Stimulated activated CD4-positive, alpha-beta T cell treated with anti-CD3 and anti-CD28 coated beads, Interleukin-4, amount 100 ng/mL, for 24 hours (primary cell): ENCODE data around the gene GNG14.

ENCODE experiments used
- DNase-seq: peaks from one replicate; pipeline ENCODE4 v3.0.0-alpha.2; 2020

GNG14 gene

DNA sequence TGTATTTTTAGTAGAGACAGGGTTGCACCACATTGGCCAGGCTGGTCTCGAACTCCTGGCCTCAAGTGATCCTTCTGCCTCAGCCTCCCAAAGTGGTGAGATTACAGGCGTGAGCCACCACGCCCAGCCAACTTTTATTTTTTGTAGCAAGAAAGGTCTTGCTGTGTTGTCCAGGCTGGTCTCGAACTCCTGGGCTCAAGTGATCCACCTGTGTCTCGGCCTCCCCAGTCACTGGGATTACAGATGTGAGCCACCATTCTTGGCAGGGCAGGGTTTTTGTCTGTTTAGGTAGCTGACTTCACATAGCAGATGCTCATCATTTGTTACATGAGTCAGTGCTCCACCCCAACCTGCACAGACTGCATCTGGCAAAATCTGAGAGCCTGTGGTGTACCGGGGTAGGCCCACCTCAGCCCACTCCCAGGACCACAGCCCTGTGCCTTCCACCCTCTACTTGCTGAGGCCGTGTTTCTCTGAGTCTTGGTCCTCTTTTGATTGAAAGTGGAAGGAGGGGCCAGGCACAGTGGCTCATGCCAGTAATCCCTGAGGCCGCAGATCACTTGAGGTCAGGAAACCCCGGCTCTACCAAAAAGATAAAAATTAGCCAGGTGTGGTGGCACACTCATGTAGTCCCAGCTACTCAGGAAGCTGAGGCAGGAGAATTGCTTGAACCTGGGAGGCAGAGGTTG, 40.1 kb downstream of the GNG14 start:
- no peak for DNase-seq

DNA sequence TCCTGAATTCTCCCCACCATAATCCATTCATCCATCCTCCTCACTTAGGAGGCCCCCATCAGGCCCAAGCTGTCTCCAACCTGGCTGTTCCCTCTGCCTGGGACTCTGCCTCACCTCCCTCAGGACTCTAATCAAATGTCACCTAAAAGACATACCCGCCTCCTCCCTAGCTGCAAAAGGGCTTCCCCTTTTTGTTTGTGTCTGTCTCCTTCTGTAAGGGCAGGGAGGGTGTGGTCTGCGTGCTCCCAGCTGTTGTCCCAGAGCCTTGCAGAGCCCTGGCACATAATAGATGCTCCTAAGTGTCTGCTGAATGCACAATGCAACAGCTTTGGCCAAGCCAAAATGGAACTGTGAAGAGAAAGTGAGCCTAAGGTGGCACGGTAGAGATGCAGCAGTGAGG, 42.3 kb downstream of the GNG14 start:
- no peak for DNase-seq

DNA sequence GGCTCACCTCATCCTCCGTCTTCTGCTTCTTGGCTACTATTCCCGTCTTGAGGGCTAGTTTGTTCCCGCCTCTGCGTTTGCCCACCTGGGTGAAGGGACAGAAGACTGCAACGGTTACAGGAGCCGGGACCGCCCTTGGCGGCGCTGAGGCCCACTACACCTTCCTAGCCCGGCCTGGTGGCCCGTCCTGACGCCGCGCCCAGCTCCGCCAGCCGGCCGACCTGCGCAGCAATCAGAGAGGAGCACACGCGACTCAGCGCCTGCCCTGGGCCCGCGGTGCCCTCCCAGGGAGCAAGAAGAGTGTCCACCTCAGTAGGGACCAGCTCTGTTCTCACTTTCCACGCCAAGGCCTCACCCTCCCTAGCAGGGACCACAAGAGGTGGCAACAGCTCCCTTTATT, 43.5 kb downstream of the GNG14 start:
- DNase-seq = no peak

DNA sequence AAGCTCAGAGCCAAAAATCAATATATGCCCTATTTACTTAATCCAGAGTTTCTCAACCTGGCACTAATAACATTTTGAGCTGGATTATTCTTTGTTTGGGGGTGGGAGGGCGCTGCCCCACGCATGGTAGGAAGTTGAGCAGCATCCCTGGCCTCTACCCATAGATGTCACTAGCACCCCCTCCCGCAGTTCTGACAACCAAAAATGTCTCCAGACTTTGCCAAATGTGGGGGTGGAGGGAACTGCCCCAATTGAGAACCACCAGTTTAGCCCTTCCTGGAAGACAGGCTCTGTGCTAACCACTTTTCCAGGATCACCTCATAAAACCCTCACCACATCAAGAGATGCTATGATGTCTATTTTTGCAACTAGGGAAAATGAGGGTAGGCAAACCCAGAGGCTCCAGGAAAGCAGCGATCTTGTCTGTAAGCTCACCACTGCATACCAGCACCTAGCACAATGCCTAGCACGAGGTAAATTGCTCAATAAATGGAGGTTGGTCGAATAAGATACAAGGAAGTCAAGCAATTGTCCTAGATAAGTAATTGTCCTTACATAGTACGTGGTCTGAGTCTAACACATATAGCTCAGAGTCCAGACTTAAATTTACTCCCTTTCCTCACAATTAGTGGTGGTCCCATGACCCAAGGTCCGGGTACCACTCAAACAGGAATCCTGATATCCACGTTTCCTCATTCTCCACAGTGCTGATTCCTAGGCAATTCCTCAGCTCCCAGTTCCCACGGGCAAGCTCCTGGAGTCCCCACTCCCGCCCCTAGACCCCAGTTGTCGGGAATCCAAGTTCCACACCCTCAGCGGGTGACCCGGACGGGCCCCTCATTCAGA, 45.8 kb downstream of the GNG14 start:
- peak; percentile 51 for DNase-seq

- DNase-seq = peak; percentile 84
Measured at GRCh38 chr19:12736995-12737834, 49.4 kb downstream of the GNG14 start, which contains the start of gene GET3. Gene GET3 (plus strand): TSS chr19:12737497. CDS start chr19:12737506, 9 bp downstream.

GRCh38 chr19:12737835-12738351, 50.1 kb downstream of the GNG14 start:
- DNase-seq = no peak
